Lung (tissue), 12 donors: ENCODE measurements around the gene MED27. TPM values are rescaled to one million over a fixed set of nuclear protein-coding genes. Genes with fewer than 3 reads are reported as not detected.

Experiments
- ATAC-seq: fragments of 200-7000 bp; cut with Tn5 transposase; one replicate; pipeline ENCODE4 v1.9.1; 2020; ENCODE audit warnings: moderate number of reproducible peaks; ENCODE audit not compliant: insufficient read depth, low FRiP score
- DNase-seq, 3 donors: peaks; one replicate each; pipeline ENCODE4 v3.0.0-alpha.2; 2013 to 2017
- H3K27ac ChIP-seq, 2 donors: one replicate each; pipeline ENCODE4 v1.5.1; 2013; ENCODE audit warnings: mild to moderate bottlenecking in 2 of 2, moderate library complexity in 2 of 2, control low read depth in 1 of 2, inconsistent platforms in 1 of 2, low read depth in 1 of 2, low read length in 1 of 2
- H3K27me3 ChIP-seq, 3 donors: one replicate each; pipeline ENCODE4 v1.5.1; 2013; ENCODE audit warnings: low read length in 2 of 3; ENCODE audit not compliant: control insufficient read depth in 3 of 3, insufficient read depth in 3 of 3
- H3K36me3 ChIP-seq, 4 donors: one replicate each; pipeline ENCODE4 v1.5.1; 2013; ENCODE audit warnings: low read length in 4 of 4, mild to moderate bottlenecking in 1 of 4, moderate library complexity in 1 of 4; ENCODE audit not compliant: control insufficient read depth in 4 of 4, insufficient read depth in 4 of 4
- H3K4me1 ChIP-seq, 5 donors: one replicate each; pipeline ENCODE4 v1.5.1; 2013; ENCODE audit warnings: low read length in 5 of 5, mild to moderate bottlenecking in 2 of 5, moderate library complexity in 1 of 5; ENCODE audit not compliant: control insufficient read depth in 5 of 5, insufficient read depth in 5 of 5
- H3K4me3 ChIP-seq: one replicate; pipeline ENCODE4 v1.5.1; 2013; ENCODE audit warnings: mild to moderate bottlenecking, control low read depth, moderate library complexity
- H3K9ac ChIP-seq, 2 donors: one replicate each; pipeline ENCODE4 v1.5.1; 2013; ENCODE audit warnings: low read length in 2 of 2, control low read depth in 1 of 2; ENCODE audit not compliant: insufficient read depth in 1 of 2
- H3K9me3 ChIP-seq, 4 donors: one replicate each; pipeline ENCODE4 v1.5.1; 2013; ENCODE audit warnings: low read length in 3 of 4, mild to moderate bottlenecking in 1 of 4, moderate library complexity in 1 of 4; ENCODE audit not compliant: control insufficient read depth in 4 of 4, insufficient read depth in 3 of 4
- CTCF ChIP-seq: IDR thresholded peaks from 2 replicates; pipeline ENCODE4 v1.5.1; 2012; ENCODE audit warnings: mild to moderate bottlenecking; ENCODE audit errors: control extremely low read depth, extremely low read depth
- WGBS, 2 donors: extraction: QIAGEN DNeasy Blood & Tissue Kit; methylation state at CpG; one replicate each; pipeline ENCODE4 v1.1.7; 2013; 5-methylcytosine and 5-hydroxymethylcytosine counted together
- polyA plus RNA-seq, 2 donors: library from polyadenylated mRNA; stranded (reverse); fragments of 200-250 nt; gene quantifications; one replicate each; pipeline ENCODE4 v1.2.1, GENCODE V29; 2013
- total RNA-seq, 2 donors: library from RNA; depleted of rRNA in 1 of 2; stranded (reverse); fragments of >200 nt in 1 of 2; gene quantifications; one replicate each; pipeline ENCODE4 v1.2.1, GENCODE V29; 2014 to 2021
- donor health status: control.
- donor health status: control.
- donor health status: Bipolar disorder and iron deficiency.
- donor health status: healthy.
- donor health status: DM: yes; HTN: yes; CAD: no.

MED27 gene
- total and polyA plus RNA-seq, 4 donors: 9.8 to 22.3 (median 16.7) TPM

- no peak overlapping the region for H3K4me3 ChIP-seq
- no peak overlapping the region for H3K9ac ChIP-seq
- peaks cover 0 to 6% (median 0%) of the 10 kb centered on the region in 5 donors for H3K4me1 ChIP-seq
- ATAC-seq (no peak), DNase-seq (no peak)
- 85 to 94% methylated on average over 7 of the region's 7 CpGs for WGBS, 2 donors
- peaks cover 0 to 4% (median 0%) of the 10 kb centered on the region in 3 donors for H3K27me3 ChIP-seq
- no peak overlapping the region for H3K27ac ChIP-seq
- TF ChIP-seq CTCF: no peak
- no peaks in the 10 kb centered on the region for H3K36me3 ChIP-seq
- H3K9me3 ChIP-seq: no peaks in the 10 kb centered on the region
Measured at GRCh38 chr9:131853434-131853833, 226.2 kb downstream of the MED27 start.

GRCh38 chr9:131851414-131851813 lies 228.3 kb downstream of the MED27 start:
- Histone ChIP-seq H3K9me3 (peaks cover 0 to 2% (median under 1%) of the 10 kb centered on the region in 4 donors), H3K36me3 (no peaks in the 10 kb centered on the region), H3K4me1 (peaks cover 0 to 6% (median 0%) of the 10 kb centered on the region in 5 donors), H3K9ac (no peak overlapping the region), H3K4me3 (no peak overlapping the region), H3K27me3 (peaks cover 0 to 6% (median 0%) of the 10 kb centered on the region in 3 donors), H3K27ac (no peak overlapping the region)
- TF ChIP-seq CTCF: no peak
- WGBS, 2 donors: 29 to 42% methylated on average over 7 of the region's 7 CpGs
- no peak for ATAC-seq
- DNase-seq: no peak

GRCh38 chr9:131849391-131849790 lies 230.3 kb downstream of the MED27 start:
- H3K9me3 ChIP-seq: peaks cover 0 to 2% (median under 1%) of the 10 kb centered on the region in 4 donors
- DNase-seq: no peak
- H3K36me3 ChIP-seq: no peaks in the 10 kb centered on the region
- no peak overlapping the region for H3K4me3 ChIP-seq
- H3K27ac ChIP-seq: no peak overlapping the region
- no peak for TF ChIP-seq CTCF
- WGBS, 2 donors: 95% methylated on average over 18 of the region's 18 CpGs
- H3K27me3 ChIP-seq: peaks cover 0 to 2% (median 0%) of the 10 kb centered on the region in 3 donors
- H3K4me1 ChIP-seq: no peaks in the 10 kb centered on the region
- H3K9ac ChIP-seq: no peak overlapping the region
- no peak for ATAC-seq

GRCh38 chr9:131848570-131849160 lies 231.0 kb downstream of the MED27 start:
- TF ChIP-seq CTCF: no peak
- no peak for ATAC-seq
- WGBS, 2 donors: 80 to 81% methylated on average over 35 of the region's 35 CpGs

More at GRCh38 chr9:131848570-131849160, 231.0 kb downstream of the MED27 start:
- no peak for DNase-seq
- H3K9me3 ChIP-seq: peaks cover 0 to 2% (median under 1%) of the 10 kb centered on the region in 4 donors
- no peak overlapping the region for H3K4me3 ChIP-seq
- peaks cover 0 to 2% (median 0%) of the 10 kb centered on the region in 3 donors for H3K27me3 ChIP-seq
- H3K9ac ChIP-seq: no peak overlapping the region
- no peak overlapping the region for H3K27ac ChIP-seq
- no peaks in the 10 kb centered on the region for H3K4me1 ChIP-seq
- H3K36me3 ChIP-seq: no peaks in the 10 kb centered on the region
